ENCODE measurements around the gene RNF31.

- no peak for TF ChIP-seq CTCF (IDR thresholded peaks at IDR 0.05; ENCODE audit: low read depth, low read length, poor library complexity, severe bottlenecking)
- TF ChIP-seq EZH2phosphoT487 (IDR thresholded peaks at IDR 0.05; ENCODE audit: borderline replicate concordance, low read length): no peak
Observed at GRCh38 chr14:24135834-24136683, 11.2 kb upstream of the RNF31 start, which contains the start of gene PSME1.
